Measurements from ENCODE around the gene MS4A13.

Gene MS4A13

GRCh38 chr11:60563553-60564235 lies 48.5 kb downstream of the MS4A13 start:
- H3K9ac ChIP-seq, result no peak overlapping the region
- no peaks in the 10 kb centered on the region for H3K36me3 ChIP-seq (ENCODE audit: control insufficient read depth, insufficient read depth, low read length)
- H3K4me2 ChIP-seq (ENCODE audit: low read length), result no peak overlapping the region
- no peaks in the 10 kb centered on the region for H3K4me1 ChIP-seq
- no peaks in the 10 kb centered on the region for H3K79me2 ChIP-seq
- TF ChIP-seq CTCF (IDR thresholded peaks at IDR 0.05), result no peak
- no peak overlapping the region for H3K27ac ChIP-seq
- H3K9me3 ChIP-seq (ENCODE audit: control insufficient read depth, low read length), result no peaks in the 10 kb centered on the region
- no peaks in the 10 kb centered on the region for H3K27me3 ChIP-seq (ENCODE audit: control insufficient read depth, insufficient read depth, low read length)
- no peak overlapping the region for H2AFZ ChIP-seq
- no peak overlapping the region for H3K4me3 ChIP-seq (ENCODE audit: low read depth, low read length)

GRCh38 chr11:60566776-60567175 lies 51.6 kb downstream of the MS4A13 start:
- Histone ChIP-seq H3K4me2 (ENCODE audit: low read length) (no peak overlapping the region), H2AFZ (no peak overlapping the region), H3K27ac (no peak overlapping the region), H3K27me3 (ENCODE audit: control insufficient read depth, insufficient read depth, low read length) (no peaks in the 10 kb centered on the region), H3K9ac (no peak overlapping the region), H3K9me3 (ENCODE audit: control insufficient read depth, low read length) (no peaks in the 10 kb centered on the region), H3K36me3 (ENCODE audit: control insufficient read depth, insufficient read depth, low read length) (no peaks in the 10 kb centered on the region), H3K4me3 (ENCODE audit: low read depth, low read length) (no peak overlapping the region), H3K79me2 (no peaks in the 10 kb centered on the region), H3K4me1 (no peaks in the 10 kb centered on the region)
- no peak for TF ChIP-seq CTCF (IDR thresholded peaks at IDR 0.05)

DNA sequence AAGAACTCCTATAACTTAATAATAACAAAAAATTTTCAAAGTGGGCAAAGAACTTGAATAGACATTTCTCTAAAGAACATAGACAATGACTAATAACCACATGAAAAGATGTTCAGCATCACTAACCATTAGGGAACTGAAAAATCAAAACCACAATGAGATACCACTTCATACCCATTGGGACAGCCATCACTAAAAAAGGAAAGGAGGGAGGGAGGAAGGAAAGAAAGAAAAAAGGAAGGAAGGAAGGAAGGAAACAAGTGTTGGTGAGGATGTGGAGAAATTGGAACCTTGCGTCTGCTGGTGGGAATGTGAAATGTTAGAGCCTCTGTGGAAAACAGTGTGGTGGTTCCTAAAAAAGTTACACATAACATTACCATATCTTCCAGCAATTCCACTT lies 55.8 kb downstream of the MS4A13 start:
- H3K9me3 ChIP-seq (ENCODE audit: control insufficient read depth, low read length), result no peaks in the 10 kb centered on the region
- TF ChIP-seq CTCF (IDR thresholded peaks at IDR 0.05), result no peak

DNA sequence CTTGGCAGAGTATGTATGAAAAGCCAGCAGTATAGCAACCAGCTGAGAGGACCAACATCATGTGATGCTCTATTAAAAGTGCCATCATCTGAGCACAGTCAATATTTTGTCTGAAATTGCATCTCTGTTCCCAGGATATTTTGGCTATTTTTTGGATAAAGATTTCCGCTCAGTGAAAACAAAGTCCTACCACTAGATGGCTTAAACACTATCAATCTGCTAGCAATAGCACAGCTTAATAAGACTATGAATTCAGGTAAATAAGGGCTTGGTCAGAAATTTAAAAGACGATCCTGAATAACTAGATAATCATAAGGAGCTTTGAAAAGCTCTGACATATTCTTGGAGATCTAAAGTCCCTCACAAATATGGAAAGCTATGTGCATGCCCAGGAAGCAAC lies 74.4 kb downstream of the MS4A13 start:
- Histone ChIP-seq H3K4me3 (ENCODE audit: low read depth, low read length) (no peak overlapping the region), H3K4me1 (no peaks in the 10 kb centered on the region), H3K27ac (no peak overlapping the region), H3K27me3 (ENCODE audit: control insufficient read depth, insufficient read depth, low read length) (no peaks in the 10 kb centered on the region), H3K79me2 (no peaks in the 10 kb centered on the region), H3K36me3 (ENCODE audit: control insufficient read depth, insufficient read depth, low read length) (no peaks in the 10 kb centered on the region), H3K9ac (no peak overlapping the region), H3K4me2 (ENCODE audit: low read length) (no peak overlapping the region), H2AFZ (no peak overlapping the region), H3K9me3 (ENCODE audit: control insufficient read depth, low read length) (no peaks in the 10 kb centered on the region)
- no peak for TF ChIP-seq CTCF (IDR thresholded peaks at IDR 0.05)

More for the DNA sequence above, 55.8 kb downstream of the MS4A13 start:
- H3K36me3 ChIP-seq (ENCODE audit: control insufficient read depth, insufficient read depth, low read length), result no peaks in the 10 kb centered on the region
- H3K27me3 ChIP-seq (ENCODE audit: control insufficient read depth, insufficient read depth, low read length), result no peaks in the 10 kb centered on the region
- no peak overlapping the region for H3K4me2 ChIP-seq (ENCODE audit: low read length)
- no peaks in the 10 kb centered on the region for H3K4me1 ChIP-seq
- no peak overlapping the region for H3K9ac ChIP-seq
- no peak overlapping the region for H3K27ac ChIP-seq
- no peaks in the 10 kb centered on the region for H3K79me2 ChIP-seq
- no peak overlapping the region for H3K4me3 ChIP-seq (ENCODE audit: low read depth, low read length)
- H2AFZ ChIP-seq, result no peak overlapping the region

All from parathyroid adenoma (tissue), 2 donors.